Mesothelial cell of epicardium (in vitro differentiated cells): ENCODE data around the gene SALL1. TPM values are rescaled to one million over a fixed set of nuclear protein-coding genes. Genes with fewer than 3 reads are reported as not detected.

Experiments
- DNase-seq, 2 experiments: peaks; one replicate each; pipeline ENCODE4 v3.0.0; 2021; ENCODE audit warnings: low spot score in 2 of 2; ENCODE audit not compliant: unreplicated experiment in 2 of 2
- H3K27ac Mint-ChIP-seq: 2 replicates; pipeline ENCODE4 v1.8.0; 2021; ENCODE audit warnings: mixed read lengths
- H3K27me3 Mint-ChIP-seq: 2 replicates; pipeline ENCODE4 v1.8.0; 2021; ENCODE audit warnings: low read depth, mixed read lengths
- H3K36me3 Mint-ChIP-seq: 2 replicates; pipeline ENCODE4 v1.8.0; 2021; ENCODE audit warnings: mixed read lengths
- H3K4me1 Mint-ChIP-seq: 2 replicates; pipeline ENCODE4 v1.8.0; 2021; ENCODE audit warnings: mixed read lengths
- H3K4me3 Mint-ChIP-seq: 2 replicates; pipeline ENCODE4 v1.8.0; 2021; ENCODE audit warnings: mild to moderate bottlenecking, moderate library complexity, mixed read lengths
- H3K9me3 Mint-ChIP-seq: 2 replicates; pipeline ENCODE4 v1.8.0; 2021; ENCODE audit warnings: mixed read lengths
- CTCF ChIP-seq: fragments of 200-600 bp; sonication (generic); IDR thresholded peaks from one replicate; pipeline ENCODE4 v1.5.0; 2021; ENCODE audit warnings: antibody characterized with exemption; ENCODE audit not compliant: unreplicated experiment
- total RNA-seq: library from RNA; stranded (reverse); gene quantifications from 3 replicates; pipeline ENCODE4 v1.2.1, GENCODE V29; 2021

Gene SALL1
- total RNA-seq, 1 donor from 2014 or later: 1.1 TPM

- Mint-ChIP-seq H3K27ac (no peak overlapping the region), H3K27me3 (peaks cover 49% of the 10 kb centered on the region), H3K9me3 (peaks cover 17% of the 10 kb centered on the region), H3K4me1 (no peaks in the 10 kb centered on the region), H3K4me3 (no peak overlapping the region), H3K36me3 (no peaks in the 10 kb centered on the region)
- no peak for DNase-seq
- no peak for TF ChIP-seq CTCF
These were observed 55.0 kb downstream of the SALL1 start for GRCh38 chr16:51095890-51096626.

GRCh38 chr16:51095084-51095881, 55.8 kb downstream of the SALL1 start:
- H3K27me3 Mint-ChIP-seq: peaks cover 44% of the 10 kb centered on the region

GRCh38 chr16:51093726-51094280, 57.3 kb downstream of the SALL1 start:
- DNase-seq: no peak
- TF ChIP-seq CTCF: no peak
- Mint-ChIP-seq H3K36me3 (no peaks in the 10 kb centered on the region), H3K4me1 (no peaks in the 10 kb centered on the region), H3K4me3 (no peak overlapping the region), H3K9me3 (peaks cover 17% of the 10 kb centered on the region), H3K27me3 (peaks cover 37% of the 10 kb centered on the region), H3K27ac (no peak overlapping the region)

More at GRCh38 chr16:51095084-51095881, 55.8 kb downstream of the SALL1 start:
- Mint-ChIP-seq H3K9me3 (peaks cover 17% of the 10 kb centered on the region), H3K4me1 (no peaks in the 10 kb centered on the region), H3K4me3 (no peak overlapping the region), H3K36me3 (no peaks in the 10 kb centered on the region), H3K27ac (no peak overlapping the region)
- DNase-seq: no peak
- no peak for TF ChIP-seq CTCF
